HepG2 (cell line): ENCODE measurements around the gene TAF1D. TPM values are rescaled to one million over a fixed set of nuclear protein-coding genes. Genes with fewer than 3 reads are reported as not detected.

Source experiments
- CENPX ChIP-seq: sonication (generic); formaldehyde crosslinking; IDR thresholded peaks from 2 replicates; pipeline ENCODE4 v1.9.0; 2021; ENCODE audit warnings: mild to moderate bottlenecking, missing genetic modification reagents, moderate library complexity
- CERS6 ChIP-seq: sonication (generic); formaldehyde crosslinking; IDR thresholded peaks from 2 replicates; pipeline ENCODE4 v1.5.0; 2020; ENCODE audit warnings: missing genetic modification reagents
- ELF1 ChIP-seq: sonication (generic); formaldehyde crosslinking; IDR thresholded peaks from 2 replicates; pipeline ENCODE4 v1.4.0; 2020; ENCODE audit warnings: missing genetic modification reagents
- HNRNPL ChIP-seq: fragments of 200-400 bp; formaldehyde crosslinking; IDR thresholded peaks from 2 replicates; pipeline ENCODE4 v1.6.1; 2017; ENCODE audit warnings: mild to moderate bottlenecking, low read depth, low read length
- HNRNPUL1 ChIP-seq: fragments of 200-400 bp; formaldehyde crosslinking; IDR thresholded peaks from 2 replicates; pipeline ENCODE4 v1.6.1; 2017; ENCODE audit warnings: low read depth, mild to moderate bottlenecking, low read length, moderate library complexity
- HOMEZ ChIP-seq: IDR thresholded peaks from 2 replicates; pipeline ENCODE4 v1.6.1; 2016; ENCODE audit warnings: low read depth
- KAT2B ChIP-seq: fragments of 150-350 bp; IDR thresholded peaks from 2 replicates; pipeline ENCODE4 v1.6.1; 2014; ENCODE audit warnings: low read depth, low read length, borderline replicate concordance
- MED13 ChIP-seq: sonication (generic); formaldehyde crosslinking; IDR thresholded peaks from 2 replicates; pipeline ENCODE4 v1.5.0; 2020; ENCODE audit warnings: missing genetic modification reagents
- MTERF4 ChIP-seq: sonication (generic); formaldehyde crosslinking; IDR thresholded peaks from 2 replicates; pipeline ENCODE4 v1.8.0; 2023; ENCODE audit warnings: mild to moderate bottlenecking, missing genetic modification reagents
- SRSF9 ChIP-seq: fragments of 200-400 bp; formaldehyde crosslinking; IDR thresholded peaks from 2 replicates; pipeline ENCODE4 v1.6.1; 2018; ENCODE audit warnings: borderline replicate concordance, mild to moderate bottlenecking, low read depth, low read length; ENCODE audit not compliant: insufficient read depth, poor library complexity, severe bottlenecking
- SUZ12 ChIP-seq: fragments of 150-350 bp; IDR thresholded peaks from 2 replicates; pipeline ENCODE4 v1.6.1; 2014; ENCODE audit warnings: low read depth, low read length
- TFDP1 ChIP-seq: IDR thresholded peaks from 2 replicates; pipeline ENCODE4 v1.6.1; 2016; ENCODE audit warnings: missing compliant biosample characterization, missing genetic modification reagents, borderline replicate concordance
- TMF1 ChIP-seq: sonication (generic); formaldehyde crosslinking; IDR thresholded peaks from 2 replicates; pipeline ENCODE4 v1.8.1; 2022; ENCODE audit warnings: low read depth, missing genetic modification reagents
- TOE1 ChIP-seq: sonication (generic); formaldehyde crosslinking; IDR thresholded peaks from 2 replicates; pipeline ENCODE4 v1.4.0; 2020; ENCODE audit warnings: mild to moderate bottlenecking, missing genetic modification reagents
- XRCC5 ChIP-seq: fragments of 200-400 bp; formaldehyde crosslinking; optimal IDR thresholded peaks from 2 replicates; pipeline ENCODE3; 2017; ENCODE audit warnings: mild to moderate bottlenecking, low read length
- ZNF274 ChIP-seq: sonication (generic); formaldehyde crosslinking; IDR thresholded peaks from 2 replicates; pipeline ENCODE4 v1.5.1; 2020; ENCODE audit warnings: mild to moderate bottlenecking, missing genetic modification reagents
- ZNF275 ChIP-seq: sonication (generic); formaldehyde crosslinking; IDR thresholded peaks from 2 replicates; pipeline ENCODE4 v1.8.0; 2022; ENCODE audit warnings: missing genetic modification reagents, mild to moderate bottlenecking, inconsistent platforms, borderline replicate concordance
- ZNF292 ChIP-seq: sonication (generic); formaldehyde crosslinking; IDR thresholded peaks from 2 replicates; pipeline ENCODE4 v1.8.1; 2022; ENCODE audit warnings: mild to moderate bottlenecking, low read depth, missing genetic modification reagents, borderline replicate concordance
- ZNF296 ChIP-seq: sonication (generic); formaldehyde crosslinking; conservative IDR thresholded peaks from 2 replicates; pipeline ENCODE4 v1.5.0; 2020; ENCODE audit warnings: mild to moderate bottlenecking, missing genetic modification reagents
- ZNF354B ChIP-seq: sonication (generic); formaldehyde crosslinking; IDR thresholded peaks from 2 replicates; pipeline ENCODE4 v1.8.0; 2022; ENCODE audit warnings: mild to moderate bottlenecking, missing genetic modification reagents
- ZNF576 ChIP-seq: sonication (generic); formaldehyde crosslinking; IDR thresholded peaks from 2 replicates; pipeline ENCODE4 v1.4.0; 2020; ENCODE audit warnings: mild to moderate bottlenecking, missing genetic modification reagents
- ZNF644 ChIP-seq: IDR thresholded peaks from 2 replicates; pipeline ENCODE4 v1.6.1; 2016; ENCODE audit warnings: low read depth
- ZNF75D ChIP-seq: sonication (generic); formaldehyde crosslinking; IDR thresholded peaks from 2 replicates; pipeline ENCODE4 v1.8.1; 2023; ENCODE audit warnings: missing genetic modification reagents, mild to moderate bottlenecking, borderline replicate concordance
- polyA plus RNA-seq, 8 experiments: library from polyadenylated mRNA; depleted of rRNA in 3 of 8; stranded (reverse) in 7 of 8; unstranded in 1 of 8; fragments of >200 nt; fragmentation: Illumina TruSeq in 4 of 8; extraction: Trizol in 4 of 8; gene quantifications; 2 replicates each; pipeline versions ENCODE4 v1.2.1 to v1.2.3, GENCODE V29; 2011 to 2016; ENCODE audit warnings: low read depth in 4 of 8, missing spikeins in 1 of 8, mixed read lengths in 1 of 8; ENCODE audit not compliant: insufficient read depth in 1 of 8
- total RNA-seq, 5 experiments: library from RNA; depleted of rRNA; stranded (reverse); fragments of >200 nt; fragmentation: Illumina TruSeq; extraction: Trizol; gene quantifications; 2 replicates each; pipeline ENCODE4 v1.2.3, GENCODE V29; 2016; ENCODE audit warnings: low read depth in 1 of 5

TAF1D gene
- total and polyA plus RNA-seq, 2 of the 13 experiments (the other 11 are each of a cell fraction or from before 2014, with no cell fraction given): 132 to 207 TPM

GRCh38 chr11:93784145-93784934 is 43.0 kb upstream of the TAF1D start, which contains the start of gene MED17 (continued):
- TF ChIP-seq ELF1 (CRISPR knock-in tag) (peak; percentile 87), ZNF296 (CRISPR knock-in tag) (no peak), ZNF354B (CRISPR knock-in tag) (no peak), MTERF4 (CRISPR knock-in tag) (no peak), TFDP1 (CRISPR knock-in tag) (peak; percentile 34; the same call in 1 of the 2 replicates), KAT2B (no peak), MED13 (CRISPR knock-in tag) (no peak), SUZ12 (no peak), ZNF576 (CRISPR knock-in tag) (peak; percentile 17; the same call in 1 of the 2 replicates), ZNF292 (CRISPR knock-in tag) (no peak; the same call in 1 of the 2 replicates), HOMEZ (CRISPR knock-in tag) (peak; percentile 34; the same call in 1 of the 2 replicates), ZNF644 (CRISPR knock-in tag) (no peak), CENPX (CRISPR knock-in tag) (no peak), ZNF274 (CRISPR knock-in tag) (no peak), SRSF9 (no peak), HNRNPUL1 (no peak), ZNF75D (CRISPR knock-in tag) (peak; percentile 46; the same call in 1 of the 2 replicates), TMF1 (CRISPR knock-in tag) (no peak; the same call in 1 of the 2 replicates), TOE1 (CRISPR knock-in tag) (0 out of 2 replicates have a peak, but pooled peaks have one; percentile 30), ZNF275 (CRISPR knock-in tag) (peak; percentile 53; the same call in 1 of the 2 replicates), CERS6 (CRISPR knock-in tag) (no peak), HNRNPL (0 out of 2 replicates have a peak, but pooled peaks have one; percentile 55), XRCC5 (no peak)
